HL-60/S4 treated with phorbol 12-myristate 13-acetate at 8.2 ng/mL for 4 days and 3 days (cell line): ENCODE measurements around the gene ZNF705A.
"Not testable (repeated sequence)": the region's sequence is repeated elsewhere in the genome, so short reads cannot be mapped to it uniquely, and the experiment has no call there.

ENCODE experiments used
- in situ Hi-C: fragments of 300-500 bp; cut with MboI; formaldehyde crosslinking; loops from 2 replicates; pipeline ENCODE4 v1.15.0; 2022; ENCODE audit warnings: low sequenced_read_pairs

ZNF705A gene

DNA sequence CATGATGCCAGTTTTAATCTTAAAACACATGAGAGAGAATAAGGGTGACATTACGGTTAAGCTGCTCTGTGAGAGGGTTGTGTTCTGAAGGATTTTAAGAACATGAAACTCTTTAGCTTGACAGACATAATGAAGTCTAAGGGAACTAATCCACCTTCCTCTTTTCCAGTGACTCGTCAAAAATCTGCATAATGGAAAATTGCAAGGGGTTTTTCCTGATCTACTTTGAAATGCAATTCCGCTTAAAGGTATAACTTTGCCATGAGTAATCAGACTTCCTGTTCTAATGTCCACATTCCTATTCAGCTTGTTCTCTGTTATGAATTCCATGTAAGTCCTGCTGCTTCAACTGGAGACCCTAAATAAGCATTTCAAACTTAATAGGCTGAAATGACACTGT is at the start of gene ZNF705A:
TSS of gene ZNF705A (plus strand) at position 171 of the 400 bp plus-strand sequence. CDS start 15,611 bp downstream, outside the sequence.
- in situ Hi-C loops = no loop called here

GRCh38 chr12:8108808-8109398 is 47.9 kb upstream of the ZNF705A start:
- in situ Hi-C loops = loop anchor here (25.0 kb wide), 1 partner anchor 128 kb away; the partner anchor contains the start of gene FAM90A1

DNA sequence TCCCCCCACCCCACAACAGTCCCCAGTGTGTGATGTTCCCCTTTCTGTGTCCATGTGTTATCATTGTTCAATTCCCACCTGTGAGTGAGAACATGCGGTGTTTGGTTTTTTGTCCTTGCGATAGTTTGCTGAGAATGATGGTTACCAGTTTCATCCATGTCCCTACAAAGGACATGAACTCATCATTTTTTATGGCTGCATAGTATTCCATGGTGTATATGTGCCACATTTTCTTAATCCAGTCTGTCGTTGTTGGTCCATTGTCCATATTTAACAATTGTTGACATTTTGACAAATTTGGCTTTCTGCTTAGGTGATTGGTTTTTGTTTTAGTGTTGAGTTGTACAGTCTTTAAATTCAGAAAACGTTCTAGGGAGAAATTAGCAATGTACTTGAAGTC is 43.7 kb upstream of the ZNF705A start:
- in situ Hi-C loops = loop anchor here (25.0 kb wide), 1 partner anchor 124 kb away; the partner anchor contains the start of gene FAM90A1

DNA sequence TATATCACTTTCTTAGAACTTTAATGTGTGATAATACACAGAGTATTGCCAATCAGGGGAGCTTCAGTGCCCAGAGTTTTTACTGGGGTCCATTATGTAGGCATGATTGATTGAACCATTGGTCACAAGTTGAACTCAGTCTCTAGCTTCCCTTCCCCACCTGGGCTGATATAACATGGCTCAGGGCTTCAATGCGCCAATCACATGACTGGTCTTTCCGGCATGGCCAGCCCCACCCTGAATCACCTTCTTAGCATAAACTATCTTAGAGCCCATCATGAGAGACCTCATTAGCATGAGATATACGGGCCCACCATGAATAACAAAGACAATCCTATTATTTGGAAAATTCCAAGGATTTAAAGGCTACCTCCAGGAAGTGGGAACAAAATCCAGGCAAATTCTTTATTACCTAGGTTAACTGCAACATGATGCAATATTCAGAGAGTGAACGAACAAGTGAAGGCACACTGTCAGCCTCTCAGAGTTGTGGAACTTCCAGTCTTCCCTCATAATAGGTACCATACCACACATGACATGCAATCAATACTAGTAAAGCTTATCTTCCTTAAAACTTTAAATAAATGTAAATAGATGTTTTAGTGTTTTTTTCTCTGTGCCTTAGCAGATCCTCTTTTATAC is 36.6 kb upstream of the ZNF705A start:
- in situ Hi-C loops = loop anchor here (25.0 kb wide), 1 partner anchor 117 kb away; the partner anchor contains the start of gene FAM90A1

- in situ Hi-C loops = loop anchor here (25.0 kb wide), 1 partner anchor 114 kb away; the partner anchor contains the start of gene FAM90A1
Observed at GRCh38 chr12:8123124-8123912, 33.5 kb upstream of the ZNF705A start, which contains the start of gene CLEC4A. Gene CLEC4A, plus strand, starts transcription at chr12:8123617. Its CDS starts 262 bp downstream, at chr12:8123879.

DNA sequence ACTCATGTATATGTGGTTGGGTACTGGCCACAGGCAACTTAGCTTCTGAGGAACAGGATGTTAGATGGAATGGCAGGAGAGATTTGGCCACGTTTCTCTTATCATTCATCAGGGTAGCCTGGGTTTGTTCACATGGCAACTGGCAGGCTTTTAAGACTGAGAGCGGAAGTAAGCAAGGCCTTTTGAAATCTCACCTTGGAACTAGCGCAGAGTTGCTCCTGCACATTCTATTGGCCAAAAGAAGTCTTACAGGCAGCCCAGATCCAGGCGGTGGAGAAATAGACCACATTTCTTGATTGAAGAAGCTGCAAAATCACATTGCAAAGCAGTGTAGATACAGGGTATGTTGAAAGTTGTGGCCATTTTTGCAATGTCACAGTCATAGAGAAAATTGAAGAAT is 29.7 kb upstream of the ZNF705A start:
- in situ Hi-C loops = no loop called here

GRCh38 chr12:8133636-8134397 is 23.0 kb upstream of the ZNF705A start:
- in situ Hi-C loops = not testable (repeated sequence)

- in situ Hi-C loops = not testable (repeated sequence)
Observed at GRCh38 chr12:8134398-8134930, 22.4 kb upstream of the ZNF705A start.

DNA sequence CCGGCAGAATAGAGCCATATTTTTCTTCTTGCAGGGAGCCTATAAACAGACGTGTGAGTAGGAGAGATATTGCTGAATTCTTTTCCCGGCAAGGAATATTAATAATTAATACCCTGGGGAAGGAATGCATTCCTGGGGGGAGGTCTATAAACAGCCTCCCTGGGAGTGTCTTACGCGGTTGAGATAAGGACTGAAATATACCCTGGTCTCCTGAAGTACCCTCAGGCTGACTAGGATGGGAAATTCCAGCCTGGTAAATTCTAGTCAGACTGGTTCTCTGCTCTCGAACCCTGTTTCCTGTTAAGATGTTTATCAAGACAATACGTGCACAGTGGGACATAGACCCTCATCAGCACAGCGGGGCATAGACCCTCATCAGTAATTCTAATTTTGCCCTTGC is 15.2 kb upstream of the ZNF705A start:
- in situ Hi-C loops = not testable (repeated sequence)

GRCh38 chr12:8143261-8143660 is 13.6 kb upstream of the ZNF705A start:
- in situ Hi-C loops = no loop called here

GRCh38 chr12:8145754-8146441 is 10.9 kb upstream of the ZNF705A start:
- in situ Hi-C loops = no loop called here

DNA sequence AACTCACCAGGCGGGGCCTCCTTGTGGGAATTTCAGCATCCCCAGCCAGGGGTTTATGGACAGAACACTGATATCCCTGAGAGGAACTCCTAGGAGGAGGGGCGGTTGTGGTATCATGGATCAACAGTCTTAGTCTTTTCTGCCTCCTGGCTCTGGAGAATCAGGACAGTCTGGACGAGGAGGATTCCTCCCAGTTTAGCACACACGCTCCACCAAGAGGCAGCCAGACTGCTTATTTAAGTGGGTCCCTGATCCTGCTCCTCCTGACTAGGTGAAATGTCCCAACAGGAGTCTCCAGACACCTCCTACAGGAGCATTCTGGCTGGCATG is 10.4 kb upstream of the ZNF705A start:
- in situ Hi-C loops = no loop called here

DNA sequence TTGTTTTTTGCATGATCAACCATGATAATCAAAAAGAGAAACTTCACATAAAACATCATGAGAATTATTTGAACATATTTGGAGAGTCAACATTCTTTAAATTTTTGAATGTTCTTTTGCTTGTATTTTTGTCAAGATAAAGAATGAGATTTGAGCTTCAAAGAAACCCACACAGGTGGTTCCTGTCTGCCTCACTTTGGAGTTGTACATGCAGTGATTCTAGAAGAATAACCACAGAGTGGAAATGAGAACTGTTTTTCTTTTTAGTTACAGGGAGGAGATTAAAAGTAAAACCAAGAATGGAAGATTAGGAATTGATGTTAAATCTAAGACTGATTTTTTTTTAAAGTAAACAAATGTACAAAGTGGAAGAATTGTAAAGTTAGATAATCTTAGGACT is 2.3 kb upstream of the ZNF705A start:
- in situ Hi-C loops = no loop called here

- in situ Hi-C loops = no loop called here
Observed at GRCh38 chr12:8156416-8156815, 399 bp upstream of the ZNF705A start.

GRCh38 chr12:8157484-8158198 is 826 bp downstream of the ZNF705A start:
- in situ Hi-C loops = no loop called here

- in situ Hi-C loops = not testable (repeated sequence)
Observed at GRCh38 chr12:8172911-8173310, 16.1 kb downstream of the ZNF705A start.

DNA sequence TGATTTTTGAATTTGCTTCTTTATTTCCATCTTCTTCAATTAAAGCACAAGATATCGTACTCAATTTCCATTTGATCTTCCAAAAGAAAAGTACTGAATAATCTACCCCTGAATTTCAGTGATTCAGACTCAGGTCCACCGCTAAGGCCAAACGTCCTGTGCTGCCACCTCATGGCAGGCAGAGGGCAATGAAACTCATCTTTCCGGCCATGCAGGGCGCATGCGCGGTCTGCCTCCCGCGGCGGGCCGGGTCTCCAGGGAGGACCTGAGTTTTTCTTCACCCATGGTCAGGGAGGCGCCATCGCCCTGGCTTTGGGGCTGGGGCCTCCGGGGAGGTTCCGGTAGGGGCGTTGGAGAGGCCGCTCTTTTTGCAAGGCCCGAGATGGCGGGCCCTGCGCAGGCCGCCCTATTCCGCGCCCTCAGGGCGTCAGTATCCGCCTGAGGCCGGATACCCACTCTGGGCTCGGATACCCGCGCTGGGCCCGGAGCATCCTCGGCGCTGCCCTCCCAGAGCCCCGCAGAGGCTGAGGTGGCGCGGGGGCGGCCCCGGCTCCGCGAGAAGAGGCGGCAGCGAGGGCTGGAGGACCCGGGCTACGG is 23.3 kb downstream of the ZNF705A start:
- in situ Hi-C loops = not testable (repeated sequence)

- in situ Hi-C loops = not testable (repeated sequence)
Observed at GRCh38 chr12:8181271-8181670, 24.5 kb downstream of the ZNF705A start.

DNA sequence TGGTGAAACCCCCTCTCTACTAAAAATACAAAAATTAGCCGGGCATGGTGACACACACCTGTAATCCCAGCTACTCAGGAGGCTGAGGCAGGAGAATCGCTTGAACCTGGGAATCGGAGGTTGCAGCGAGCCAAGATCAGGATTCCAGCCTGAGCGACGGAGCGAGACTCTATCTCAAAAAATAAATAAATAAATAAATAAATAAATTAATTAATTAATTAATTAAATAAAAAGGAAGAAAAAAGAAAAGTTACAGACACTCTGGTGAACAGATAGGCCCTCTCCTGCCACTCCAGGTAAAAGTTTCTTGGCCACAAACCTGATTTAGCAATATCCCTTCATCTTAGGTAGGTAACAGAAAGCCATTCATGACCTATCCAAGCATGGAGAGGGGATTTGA is 26.1 kb downstream of the ZNF705A start:
- in situ Hi-C loops = not testable (repeated sequence)
